Measurements from ENCODE around the gene SLC6A8.

The SLC6A8 gene

DNA sequence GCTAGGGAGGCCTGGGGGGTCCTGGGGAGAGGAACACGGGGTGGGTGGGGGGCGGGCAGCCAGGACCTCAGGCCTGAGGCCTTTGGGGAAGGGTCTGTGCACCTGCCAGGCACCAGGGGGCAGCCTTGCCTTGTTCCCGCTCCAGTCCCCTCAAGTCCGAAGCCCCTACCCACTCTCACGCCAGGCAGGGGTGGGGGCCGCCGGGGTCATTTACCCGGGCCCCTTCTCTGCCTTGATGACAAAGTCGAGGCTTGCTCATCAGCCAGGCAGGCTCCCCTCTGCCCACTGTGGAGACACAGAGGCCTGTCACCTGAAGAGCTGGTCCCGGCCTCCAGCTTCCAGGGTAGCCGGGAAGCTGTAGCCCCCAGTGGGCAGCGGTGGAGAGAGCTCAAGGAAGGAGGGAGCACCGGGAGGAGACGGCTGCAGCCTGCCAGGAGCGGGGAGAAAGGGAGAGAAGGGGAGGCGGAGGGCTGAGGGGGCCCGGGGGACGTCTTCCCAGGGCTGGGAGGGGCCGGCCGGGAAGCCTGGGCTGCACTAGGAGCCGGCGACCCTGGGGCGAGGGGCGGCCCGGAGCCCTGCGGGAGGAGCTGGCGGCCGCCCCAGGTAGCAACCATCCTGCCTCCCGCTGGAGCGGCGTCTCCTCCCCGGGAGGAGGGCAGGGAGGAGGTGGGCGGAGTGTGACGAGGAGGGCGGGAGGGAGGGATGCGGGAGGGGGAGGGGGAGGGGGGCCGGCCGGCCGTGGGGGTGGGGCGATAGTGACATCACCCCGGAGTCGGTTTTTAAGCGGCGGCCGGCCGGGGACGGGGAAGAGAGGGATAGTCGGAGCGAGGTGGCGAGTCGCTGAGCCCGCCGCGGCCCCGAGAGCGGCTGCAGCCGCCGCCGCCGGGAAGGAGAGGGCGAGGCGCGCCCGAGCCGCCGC lies at the start of gene SLC6A8:
Gene SLC6A8 (plus strand): TSS at position 806 of the 919 bp plus-strand sequence. CDS start 649 bp downstream, outside the sequence.
- peak; percentile 77 for DNase-seq

DNA sequence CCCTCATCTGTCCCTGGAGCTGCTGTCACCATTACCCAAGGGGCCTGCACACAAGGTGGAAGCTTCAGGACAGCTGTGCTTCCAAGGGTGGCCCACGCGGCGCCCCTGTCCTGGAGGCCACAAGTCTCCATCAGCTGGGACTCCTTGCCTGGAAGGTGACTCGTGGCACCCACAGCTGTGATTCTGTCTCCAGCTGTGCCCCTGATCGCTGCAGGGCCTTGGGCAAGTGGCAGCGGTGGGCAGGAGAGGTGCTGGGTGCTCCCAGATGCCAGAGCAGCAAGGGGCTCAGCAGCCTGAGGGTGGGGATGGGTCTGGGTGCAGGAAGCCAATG lies 49.7 kb upstream of the SLC6A8 start:
- no peak for DNase-seq

DNA sequence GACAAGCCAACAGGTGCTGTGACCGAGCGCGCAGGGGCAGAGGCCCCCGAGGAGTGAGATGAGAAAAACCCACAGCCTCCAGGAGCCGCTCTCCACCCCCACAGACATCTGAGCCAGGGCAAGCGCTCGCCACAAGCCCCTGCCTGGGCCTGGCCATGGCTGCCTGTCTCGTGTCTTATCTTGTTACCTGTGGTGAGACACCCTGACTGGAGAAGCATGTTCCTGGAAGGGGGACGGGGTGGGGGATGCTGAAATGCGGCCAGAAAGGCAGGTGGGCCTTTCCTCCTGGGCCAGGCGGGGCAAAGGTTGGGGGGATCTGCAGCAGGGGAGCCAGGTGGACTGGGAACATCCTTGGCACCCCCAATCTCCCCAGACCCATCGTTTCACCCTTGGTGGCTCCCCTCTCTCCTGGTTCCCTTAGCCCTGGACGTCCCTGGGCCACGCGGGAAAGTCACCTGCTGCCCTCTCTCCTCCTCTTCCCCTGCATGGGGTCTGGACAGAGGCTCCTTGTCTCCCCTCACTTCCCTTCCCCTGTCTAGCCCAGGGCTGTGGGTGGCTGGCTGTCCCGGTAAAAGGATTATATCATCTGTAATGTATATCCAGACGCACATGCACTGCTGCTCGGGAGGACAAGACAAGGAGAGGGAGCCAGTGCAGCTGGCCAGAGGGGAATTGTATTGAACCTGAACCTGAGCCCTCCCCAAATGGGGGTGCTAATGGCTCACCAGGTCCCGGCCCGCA lies 49.1 kb upstream of the SLC6A8 start:
- DNase-seq = no peak

DNA sequence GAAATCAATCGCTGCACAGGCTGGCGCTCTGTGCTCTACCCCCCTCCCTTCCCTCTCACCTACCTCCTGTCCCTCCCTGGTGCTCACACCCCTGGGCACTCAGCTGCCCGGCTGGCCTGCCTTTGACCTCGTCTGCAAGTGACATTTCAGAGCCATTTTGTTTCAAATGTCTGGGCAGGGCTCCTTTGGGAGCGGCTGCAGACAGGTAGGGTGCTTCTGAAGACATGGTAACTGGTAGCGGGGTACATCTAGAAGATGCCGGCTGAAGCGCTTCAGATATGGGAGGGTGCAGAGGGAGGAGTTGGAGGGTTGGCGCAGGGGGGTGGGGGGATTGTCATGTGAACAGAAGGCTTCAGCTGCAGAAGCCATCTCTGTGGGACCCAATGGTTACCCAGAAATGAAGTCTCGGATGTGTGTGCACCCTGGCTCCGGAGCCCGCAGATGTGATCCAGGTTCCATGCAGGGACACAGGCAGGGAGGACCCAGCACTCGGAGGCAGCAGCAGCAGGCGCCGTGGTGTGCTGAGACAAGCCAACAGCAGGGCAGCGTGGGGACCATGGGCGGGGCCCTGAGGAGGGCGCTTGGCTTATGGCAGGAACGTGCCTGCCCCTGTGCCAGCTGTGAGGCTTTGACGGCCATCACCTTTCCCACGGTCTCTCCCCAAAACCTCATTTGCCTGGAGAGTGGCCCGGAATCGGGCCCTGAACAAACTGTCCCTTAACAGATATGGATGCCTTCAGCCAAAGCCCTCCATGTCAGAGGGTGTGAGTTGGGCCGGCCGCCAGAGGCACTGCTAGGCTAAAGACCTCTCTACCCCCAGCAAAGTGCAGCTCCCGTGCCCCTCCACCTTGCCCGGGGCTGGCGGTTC lies 48.3 kb upstream of the SLC6A8 start:
- no peak for DNase-seq

DNA sequence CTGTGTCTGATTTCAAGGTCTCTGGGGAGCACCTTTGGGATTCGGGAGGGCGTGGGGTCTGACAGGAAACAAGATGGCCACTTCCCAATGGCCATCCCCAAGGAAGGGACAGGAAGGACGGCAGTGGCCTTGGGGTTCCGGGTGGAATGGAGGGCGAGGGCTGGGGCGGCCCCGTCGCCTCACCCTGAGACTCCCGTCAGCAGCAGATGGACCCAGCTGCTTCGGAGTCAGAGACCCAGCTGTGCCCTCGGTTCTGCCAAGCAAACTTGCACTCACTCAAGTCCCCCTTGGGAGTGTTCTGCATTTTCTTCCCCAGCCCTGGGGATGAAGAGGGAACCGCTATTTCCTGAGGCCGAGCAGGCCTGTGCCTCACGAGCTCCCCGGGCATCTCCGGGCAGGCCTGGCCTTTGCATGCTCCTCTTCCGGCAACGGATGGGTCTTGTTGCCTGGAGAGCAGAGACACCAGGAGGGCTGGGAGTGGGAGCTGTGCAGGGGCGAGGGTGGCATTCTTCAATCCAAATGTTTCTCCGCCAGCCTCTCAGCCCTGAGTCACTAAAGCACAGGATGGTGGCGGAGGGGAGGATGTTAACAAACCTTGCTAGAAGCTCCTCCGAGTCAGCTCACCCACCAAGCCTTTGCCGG lies 47.6 kb upstream of the SLC6A8 start:
- no peak for DNase-seq

DNA sequence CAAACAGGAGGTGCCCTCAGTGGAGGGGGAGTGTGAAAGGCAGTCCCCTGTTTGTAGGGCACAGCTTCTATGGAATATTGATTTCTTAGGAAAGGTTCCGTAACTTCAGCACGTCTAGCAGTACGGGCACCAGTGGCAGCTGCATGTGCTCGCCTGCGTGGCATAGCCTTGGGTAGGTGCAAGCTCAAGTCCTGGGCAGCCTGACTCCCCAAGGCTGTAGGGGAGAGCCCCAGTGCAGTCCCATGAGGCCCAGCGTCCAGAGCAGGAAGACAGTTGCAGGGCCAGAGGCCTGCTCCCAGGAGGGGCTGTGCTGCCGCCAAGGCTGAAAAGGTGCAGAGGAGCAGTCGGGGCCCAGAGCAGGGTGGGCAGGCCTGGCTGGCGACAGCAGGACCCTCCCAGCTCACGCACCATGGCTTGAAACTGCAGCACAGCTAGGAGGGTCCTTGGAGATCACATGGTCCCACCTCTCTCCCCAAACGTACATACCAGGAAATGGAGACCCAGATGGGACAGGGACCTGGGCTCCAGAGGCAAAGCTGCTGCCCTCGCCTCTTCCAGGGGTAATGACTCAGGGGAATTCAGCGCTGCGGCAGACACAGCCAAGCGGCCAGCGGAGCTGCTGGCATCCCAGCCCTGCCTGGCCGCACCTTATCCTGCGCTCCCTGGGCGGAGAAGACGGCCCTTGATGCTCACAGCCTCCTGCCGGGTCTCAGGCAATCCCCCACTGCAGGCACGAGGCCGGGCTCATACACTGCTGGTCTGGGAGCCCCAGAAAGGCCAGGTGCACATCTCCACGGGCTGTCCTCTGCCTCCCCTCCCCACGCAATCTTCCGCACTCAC lies 46.8 kb upstream of the SLC6A8 start:
- no peak for DNase-seq

DNA sequence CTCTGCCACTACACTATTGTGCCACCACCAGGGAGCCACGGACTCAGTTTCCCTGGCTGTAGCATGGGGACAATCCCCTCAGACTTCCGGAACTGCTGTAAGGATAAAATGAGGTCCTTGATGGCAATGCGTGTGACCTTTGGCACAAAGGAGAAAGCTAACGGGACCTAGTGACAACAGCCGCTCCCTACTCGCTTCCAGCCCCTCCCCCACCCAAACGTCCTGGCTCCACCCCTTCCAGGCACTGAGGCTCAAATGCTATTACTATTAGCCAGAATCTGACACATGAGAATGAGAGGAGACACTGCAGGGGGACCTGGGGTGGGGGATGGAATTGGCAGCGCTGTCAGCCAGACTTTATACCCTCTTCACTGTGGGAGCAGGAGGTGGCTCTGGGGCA lies 46.1 kb upstream of the SLC6A8 start:
- DNase-seq = no peak

DNA sequence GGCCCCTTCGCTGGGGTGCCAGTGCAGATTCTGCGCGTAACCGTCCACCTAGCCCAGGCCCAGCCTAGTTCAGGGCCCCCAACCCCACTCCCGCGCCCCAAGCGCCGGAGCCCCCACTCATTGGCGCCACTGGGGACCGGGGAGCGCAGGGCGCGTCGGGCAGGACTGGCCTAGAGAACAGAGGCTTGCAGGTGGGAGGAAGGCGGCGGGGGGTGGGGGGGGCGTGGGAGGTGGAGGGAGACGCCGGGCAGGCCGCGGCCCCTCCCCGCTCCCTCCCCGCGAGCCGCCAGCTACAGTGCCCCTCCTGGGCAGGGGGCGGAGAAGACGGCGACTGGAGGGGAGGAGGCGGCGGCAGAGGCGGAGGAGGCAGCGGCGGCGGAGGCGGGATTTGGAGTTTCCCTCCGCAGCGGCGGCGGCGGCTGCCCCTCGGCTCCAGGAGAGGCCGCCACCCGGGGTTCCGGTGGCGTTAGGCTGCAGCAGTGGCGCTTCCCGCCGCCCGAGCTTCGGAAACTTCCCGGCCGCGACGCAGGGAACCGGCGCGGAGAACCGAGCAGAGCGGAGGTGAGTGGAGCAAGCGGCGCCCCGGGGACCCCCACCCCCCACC lies 45.6 kb upstream of the SLC6A8 start:
- no peak for DNase-seq

DNA sequence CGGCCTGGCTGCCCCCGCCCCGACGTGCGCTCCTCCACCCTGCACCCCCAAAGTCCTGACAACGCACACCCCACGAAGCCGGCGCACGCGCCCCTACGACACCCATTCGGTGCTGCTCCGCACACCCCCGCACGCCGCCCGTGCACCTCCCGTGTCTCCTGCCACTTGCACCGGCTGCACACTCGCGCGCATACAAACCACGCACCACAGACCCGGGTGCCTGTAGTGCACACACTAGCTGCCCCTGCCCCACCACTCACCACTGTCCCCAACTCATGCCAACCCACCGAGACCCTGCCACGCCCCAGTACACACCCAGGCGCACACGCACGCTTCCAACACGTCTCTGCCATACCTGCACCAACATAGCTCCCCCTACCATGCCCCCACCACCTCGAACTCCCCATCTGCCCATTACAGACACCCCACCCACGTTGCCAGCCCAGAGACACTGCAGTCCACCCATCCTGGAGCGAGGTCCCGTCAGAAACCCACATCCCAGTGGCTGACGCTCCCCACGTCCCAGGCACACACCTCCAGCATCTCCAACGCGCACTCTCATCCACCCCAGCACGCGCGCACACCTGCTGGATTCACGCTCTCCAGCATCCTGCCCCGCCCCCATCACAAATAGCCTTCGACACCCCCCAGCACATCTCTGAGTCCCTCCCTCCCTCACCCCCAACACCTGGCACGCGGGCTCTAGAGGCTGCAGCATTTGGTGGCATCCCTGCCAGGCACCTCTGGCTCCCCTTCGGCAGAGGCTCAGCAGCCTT lies 44.9 kb upstream of the SLC6A8 start:
- no peak for DNase-seq

DNA sequence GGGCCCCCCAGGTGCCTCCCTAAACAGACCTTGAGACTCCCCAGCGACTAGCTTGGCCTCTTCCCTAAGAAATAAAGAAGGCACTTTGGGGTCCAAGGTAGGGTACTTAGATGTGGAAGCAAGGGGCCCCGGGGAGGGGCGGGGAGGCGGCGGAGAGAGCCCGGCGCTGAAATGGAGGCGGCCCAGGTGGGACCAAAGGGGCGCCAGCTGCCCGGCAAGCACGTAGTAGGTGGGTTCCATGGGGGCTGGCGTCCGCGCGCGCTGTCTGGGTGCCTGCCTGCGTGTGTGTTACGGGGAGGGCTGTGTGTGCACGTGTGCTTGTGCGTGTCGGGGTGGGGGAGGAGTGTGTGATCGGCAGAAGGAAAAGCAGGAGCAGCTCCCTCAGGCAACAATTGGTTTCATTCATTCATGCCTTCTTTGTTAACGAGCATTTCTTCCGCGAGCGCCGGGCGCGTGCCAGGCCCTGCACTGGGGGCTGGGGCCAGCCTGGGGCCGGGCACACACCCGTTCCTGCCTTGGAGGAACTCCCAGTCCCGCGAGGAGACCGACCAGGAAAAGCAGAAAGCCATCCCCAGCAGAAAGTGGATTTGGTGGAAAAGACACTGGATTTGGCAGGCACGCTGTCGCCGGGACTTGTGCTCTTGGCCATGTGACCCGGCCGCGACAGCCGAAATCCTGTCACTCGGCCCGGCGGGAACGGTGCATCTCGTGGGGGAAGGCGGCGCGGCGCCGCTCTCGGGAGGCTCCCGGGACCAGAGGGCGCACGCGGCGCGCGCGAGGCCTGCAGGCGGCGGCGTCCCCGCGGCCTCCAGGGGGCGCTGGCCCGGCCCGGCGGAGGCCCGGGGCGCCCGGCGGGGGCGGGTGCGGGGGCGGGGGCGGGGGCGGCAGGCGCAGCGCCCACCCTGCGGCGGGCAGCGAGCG lies 44.0 kb upstream of the SLC6A8 start:
- DNase-seq = peak; percentile 65

DNA sequence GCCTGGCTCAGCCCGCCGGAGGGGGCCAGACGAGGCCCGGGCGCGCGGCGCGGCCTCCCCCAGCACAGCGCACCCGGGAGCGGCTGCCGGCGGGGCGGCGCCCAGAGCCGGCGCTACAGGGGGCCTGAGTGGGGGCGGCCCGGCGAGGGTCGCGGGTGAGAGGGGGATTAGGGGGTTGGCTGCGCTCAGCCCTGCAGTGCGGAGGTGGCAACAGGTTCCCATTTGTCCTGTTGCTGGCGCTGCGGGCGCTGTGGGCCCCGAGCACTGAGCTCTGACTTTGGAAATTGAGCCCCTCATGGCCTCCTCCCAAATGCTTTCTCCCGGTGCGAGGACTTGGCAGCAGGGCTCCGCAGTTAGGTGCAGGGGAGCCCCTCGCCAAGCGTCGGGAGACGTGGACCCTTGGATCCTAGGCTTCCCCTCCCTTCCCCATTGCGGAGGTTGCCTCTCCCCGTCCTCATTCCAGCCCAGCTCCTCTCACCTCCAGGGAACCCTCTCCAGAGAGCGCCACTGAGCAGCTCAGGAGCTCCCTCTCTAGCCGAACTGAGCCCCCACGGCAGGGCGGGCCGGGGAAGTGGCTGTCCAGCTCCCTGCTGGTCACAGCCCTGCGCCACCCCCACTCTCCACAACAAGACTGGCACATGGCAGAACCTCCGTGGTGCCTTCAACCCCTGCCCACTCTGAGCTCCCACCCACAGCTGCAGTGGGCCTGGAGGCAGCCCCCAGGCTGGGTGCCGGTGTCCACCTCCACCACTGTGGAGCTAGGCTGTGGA lies 43.2 kb upstream of the SLC6A8 start:
- no peak for DNase-seq

DNA sequence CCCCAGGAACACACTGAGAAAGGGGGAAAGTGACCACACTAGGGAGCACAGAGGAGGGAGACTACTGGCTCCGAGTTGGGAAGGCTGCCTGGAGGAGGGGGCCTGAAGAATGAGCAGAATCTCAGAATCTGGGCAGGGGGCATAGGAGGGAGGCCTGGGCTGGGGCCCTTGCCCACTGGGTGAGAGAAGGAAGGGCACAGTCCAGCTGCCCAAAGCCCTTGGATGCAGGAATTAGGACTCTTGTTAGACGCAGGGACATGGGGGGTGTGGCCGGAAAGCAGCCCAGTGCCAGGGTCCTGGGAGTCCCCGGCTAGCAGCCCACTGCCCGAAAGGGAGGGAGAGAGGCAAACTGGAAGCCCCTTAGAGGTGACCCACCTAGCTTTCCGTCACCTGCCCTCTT lies 42.6 kb upstream of the SLC6A8 start:
- no peak for DNase-seq

DNA sequence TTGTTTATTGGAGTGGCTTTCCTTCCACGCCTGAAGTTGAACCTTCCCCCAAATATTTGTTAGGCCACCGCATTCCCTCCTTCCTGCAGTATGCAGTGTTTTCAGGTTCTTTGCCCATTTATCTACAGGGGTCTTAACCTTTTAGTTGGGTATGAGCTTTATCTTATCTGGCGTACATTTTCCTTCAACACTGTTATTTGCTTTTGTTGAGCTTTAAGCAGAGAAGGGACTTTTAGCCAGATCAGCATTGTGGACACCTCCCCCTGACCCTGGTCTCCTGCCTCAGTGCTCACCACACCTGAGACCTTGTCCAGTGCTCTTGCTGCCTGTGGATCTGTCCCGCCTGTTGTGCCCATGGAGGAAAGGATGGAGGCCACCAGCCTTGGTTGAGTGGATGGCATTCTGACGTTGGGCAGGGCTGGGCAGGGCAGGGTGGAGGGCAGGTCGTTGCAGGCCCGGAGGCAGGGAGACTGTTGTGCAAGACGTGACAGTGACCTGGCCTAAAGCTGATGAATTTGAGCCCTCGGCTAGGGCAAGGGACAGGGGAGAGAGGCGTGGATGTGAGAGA lies 41.7 kb upstream of the SLC6A8 start:
- DNase-seq = no peak

DNA sequence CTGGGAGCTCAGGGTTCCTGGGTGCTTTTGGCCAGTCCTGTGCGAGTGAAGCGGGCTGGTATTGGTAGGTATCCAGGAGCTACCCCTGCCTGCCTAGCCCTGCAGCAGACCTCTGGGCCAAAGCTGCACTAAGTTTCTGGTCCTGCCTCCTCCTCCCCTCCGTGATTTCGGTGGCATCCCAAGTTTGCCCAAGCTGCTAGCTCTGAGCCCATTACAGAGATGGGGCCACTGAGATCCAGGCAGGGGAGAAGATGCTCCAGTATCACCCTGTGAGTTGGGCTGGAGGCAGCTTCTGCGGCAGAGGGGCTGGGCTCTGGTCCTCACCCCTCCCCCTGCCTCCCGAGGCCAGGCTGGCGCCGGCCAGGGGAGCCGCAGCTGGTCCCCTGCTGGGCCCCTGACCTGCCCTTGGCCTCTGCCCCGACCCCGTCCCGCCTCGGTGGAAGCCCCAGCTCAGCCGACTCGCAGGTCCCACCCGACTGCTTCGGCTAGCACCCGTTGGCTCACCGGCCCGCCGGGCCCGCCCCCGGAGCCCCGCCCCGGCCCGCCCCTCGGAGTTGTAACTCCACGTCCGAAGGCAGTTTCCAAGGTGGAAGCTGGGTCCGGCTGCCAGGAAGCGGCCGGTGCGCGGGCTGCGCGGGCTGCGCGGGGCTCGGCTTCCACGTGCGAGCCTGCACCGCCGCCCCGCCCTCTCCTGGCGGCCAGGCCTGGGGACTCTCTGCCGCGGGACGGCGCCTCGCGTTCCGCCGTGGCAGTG lies 40.9 kb upstream of the SLC6A8 start, which contains the start of gene DUSP9:
Gene DUSP9 (plus strand): TSS at position 584 of the 754 bp plus-strand sequence. CDS start 751 bp downstream, outside the sequence.
- peak; percentile 62 for DNase-seq

DNA sequence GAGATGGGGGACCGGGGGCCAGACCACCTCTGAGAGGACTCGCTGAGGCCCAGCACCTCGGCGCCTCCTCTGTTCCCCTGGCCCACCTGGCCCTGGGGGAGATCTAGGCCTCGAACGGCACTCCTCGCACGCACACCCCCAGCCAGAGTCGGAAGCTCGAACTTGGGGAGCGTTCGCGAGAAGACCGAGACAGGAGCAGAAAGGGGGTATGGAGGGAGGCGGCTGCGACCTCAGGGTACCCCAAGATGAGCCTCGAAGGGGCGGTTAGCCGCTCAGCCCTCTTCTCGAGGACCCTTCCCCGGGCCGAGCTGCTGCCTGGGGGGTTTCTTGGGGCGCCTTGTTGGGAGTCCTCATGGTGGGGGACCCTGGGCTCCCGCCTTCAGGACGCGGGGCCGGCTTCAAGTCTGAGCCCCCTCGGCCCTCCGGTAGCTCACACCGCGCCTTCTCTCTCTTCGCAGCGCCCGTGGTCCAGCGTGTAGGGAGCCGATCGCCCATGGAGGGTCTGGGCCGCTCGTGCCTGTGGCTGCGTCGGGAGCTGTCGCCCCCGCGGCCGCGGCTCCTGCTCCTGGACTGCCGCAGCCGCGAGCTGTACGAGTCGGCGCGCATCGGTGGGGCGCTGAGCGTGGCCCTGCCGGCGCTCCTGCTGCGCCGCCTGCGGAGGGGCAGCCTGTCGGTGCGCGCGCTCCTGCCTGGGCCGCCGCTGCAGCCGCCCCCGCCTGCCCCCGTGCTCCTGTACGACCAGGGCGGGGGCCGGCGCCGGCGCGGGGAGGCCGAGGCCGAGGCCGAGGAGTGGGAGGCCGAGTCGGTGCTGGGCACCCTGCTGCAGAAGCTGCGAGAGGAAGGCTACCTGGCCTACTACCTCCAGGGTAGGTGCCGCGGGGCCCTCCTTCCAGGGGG lies 40.0 kb upstream of the SLC6A8 start:
- DNase-seq = peak; percentile 45
